H1 (cell line): ENCODE measurements around the gene NFKBIE. TPM values are rescaled to one million over a fixed set of nuclear protein-coding genes. Genes with fewer than 3 reads are reported as not detected.
A peak's percentile ranks its signal among the peaks of the same experiment; 100 is the strongest.

Source experiments
- CTCF ChIA-PET: fragments of 300-600 bp; sonication (Branson Sonifier 250); formaldehyde crosslinking; loops from one replicate; lab custom pipeline; 2021; ENCODE audit not compliant: partially characterized antibody; lab: Charles Lee
- POLR2A ChIA-PET: fragments of 300-600 bp; sonication (Branson Sonifier 250); formaldehyde crosslinking; loops from one replicate; lab custom pipeline; 2021; ENCODE audit warnings: inconsistent platforms; ENCODE audit not compliant: partially characterized antibody; lab: Charles Lee
- DNase-seq, 2 experiments: peaks; one replicate each; pipeline versions ENCODE4 v3.0.0 to v3.0.0-alpha.2; 2010 to 2022; ENCODE audit warnings: low spot score in 2 of 2, low read depth in 1 of 2, mixed read lengths in 1 of 2
- FAIRE-seq: peaks from 2 replicates; lab custom pipeline; 2011; peaks lifted over from hg19 to GRCh38; lab: Jason Lieb, UNC
- H2AFZ ChIP-seq: 2 replicates; pipeline ENCODE4 v1.8.1; 2012; ENCODE audit warnings: low read length, inconsistent platforms
- H2AK5ac ChIP-seq: 2 replicates; pipeline ENCODE4 v1.6.1; 2013; ENCODE audit warnings: low read depth, low read length
- H2BK120ac ChIP-seq: replicated peaks from 2 replicates; pipeline ENCODE3; 2013; ENCODE audit warnings: low read depth, low read length, inconsistent platforms
- H2BK12ac ChIP-seq: 2 replicates; pipeline ENCODE4 v1.6.1; 2013; ENCODE audit warnings: low read depth, low read length
- H2BK15ac ChIP-seq: 2 replicates; pipeline ENCODE4 v1.6.1; 2013; ENCODE audit warnings: low read length
- H2BK20ac ChIP-seq: 2 replicates; pipeline ENCODE4 v1.6.1; 2013; ENCODE audit warnings: low read length
- H2BK5ac ChIP-seq: 2 replicates; pipeline ENCODE4 v1.6.1; 2013; ENCODE audit warnings: low read depth, low read length
- H3K14ac ChIP-seq: 2 replicates; pipeline ENCODE4 v1.6.1; 2013; ENCODE audit warnings: inconsistent platforms; ENCODE audit not compliant: insufficient read length
- H3K18ac ChIP-seq: 2 replicates; pipeline ENCODE4 v1.6.1; 2013; ENCODE audit warnings: low read length; ENCODE audit errors: extremely low read depth
- H3K23ac ChIP-seq: 2 replicates; pipeline ENCODE4 v1.6.1; 2013; ENCODE audit warnings: inconsistent platforms; ENCODE audit not compliant: insufficient read length
- H3K23me2 ChIP-seq: 2 replicates; pipeline ENCODE4 v1.6.1; 2013; ENCODE audit warnings: low read depth, low read length
- H3K27ac ChIP-seq: 2 replicates; pipeline ENCODE4 v1.6.1; 2011; ENCODE audit warnings: low read depth, low read length, inconsistent platforms
- H3K27me3 ChIP-seq, 4 experiments: replicated peaks in 1 of 4; 1 replicate in 1 of 4; 2 replicates in 3 of 4; pipeline versions ENCODE4 v1.6.1 to v1.8.1; 2011 to 2013; ENCODE audit warnings: low read length in 3 of 4, mild to moderate bottlenecking in 3 of 4, inconsistent platforms in 2 of 4, mixed read lengths in 2 of 4, moderate library complexity in 1 of 4; ENCODE audit not compliant: control insufficient read depth in 3 of 4, insufficient read depth in 3 of 4; ENCODE audit errors: extremely low read depth in 1 of 4
- H3K36me3 ChIP-seq, 4 experiments: 2 replicates each; pipeline versions ENCODE4 v1.6.1 to v1.8.1; 2011 to 2013; ENCODE audit warnings: mild to moderate bottlenecking in 4 of 4, low read length in 3 of 4, moderate library complexity in 2 of 4, control low read depth in 1 of 4, inconsistent platforms in 1 of 4; ENCODE audit not compliant: insufficient read depth in 4 of 4, control insufficient read depth in 2 of 4
- H3K4ac ChIP-seq: replicated peaks from 2 replicates; pipeline ENCODE3; 2013; ENCODE audit warnings: low read length, low read depth, mixed read lengths, inconsistent platforms; ENCODE audit not compliant: insufficient read length
- H3K4me1 ChIP-seq, 4 experiments: replicated peaks in 1 of 4; 1 replicate in 1 of 4; 2 replicates in 3 of 4; pipeline versions ENCODE4 v1.6.1 to v1.8.1; 2011 to 2013; ENCODE audit warnings: low read length in 3 of 4, inconsistent platforms in 2 of 4, mixed read lengths in 1 of 4; ENCODE audit not compliant: insufficient read depth in 4 of 4, control insufficient read depth in 3 of 4
- H3K4me2 ChIP-seq, 2 experiments: 2 replicates each; pipeline versions ENCODE4 v1.6.1 to v1.8.1; 2011 to 2013; ENCODE audit warnings: low read depth in 2 of 2, low read length in 2 of 2, control low read depth in 1 of 2, inconsistent platforms in 1 of 2, mild to moderate bottlenecking in 1 of 2; ENCODE audit not compliant: insufficient read depth in 1 of 2
- H3K4me3 ChIP-seq, 4 experiments: fragments of 200-600, 300-600 bp in 1 of 4; sonication (generic), shearing (Covaris generic), sonication (Bioruptor Twin) in 1 of 4; 2 replicates each; pipeline versions ENCODE4 v1.5.1 to v1.8.1; 2011 to 2016; ENCODE audit warnings: low read length in 4 of 4, low read depth in 3 of 4, control low read depth in 2 of 4, inconsistent platforms in 2 of 4, mild to moderate bottlenecking in 2 of 4, mixed read lengths in 1 of 4, moderate library complexity in 1 of 4; ENCODE audit not compliant: insufficient read depth in 2 of 4; ENCODE audit errors: extremely low read depth in 1 of 4
- H3K56ac ChIP-seq: replicated peaks from 2 replicates; pipeline ENCODE3; 2013; ENCODE audit warnings: low read depth, mild to moderate bottlenecking, mixed read lengths, low read length, inconsistent platforms; ENCODE audit not compliant: insufficient read length
- H3K79me1 ChIP-seq: 2 replicates; pipeline ENCODE4 v1.6.1; 2013; ENCODE audit warnings: low read depth, low read length, control low read depth
- H3K79me2 ChIP-seq, 2 experiments: 2 replicates each; pipeline versions ENCODE4 v1.6.1 to v1.8.1; 2012 to 2013; ENCODE audit warnings: low read length in 2 of 2, mild to moderate bottlenecking in 2 of 2, inconsistent platforms in 1 of 2; ENCODE audit not compliant: insufficient read depth in 2 of 2, control insufficient read depth in 1 of 2
- H3K9ac ChIP-seq, 4 experiments: replicated peaks in 1 of 4; 1 replicate in 1 of 4; 2 replicates in 3 of 4; pipeline versions ENCODE4 v1.6.1 to v1.8.1; 2011 to 2013; ENCODE audit warnings: low read depth in 3 of 4, low read length in 3 of 4, control low read depth in 2 of 4, mild to moderate bottlenecking in 2 of 4, moderate library complexity in 2 of 4, inconsistent platforms in 1 of 4; ENCODE audit errors: extremely low read depth in 1 of 4
- H3K9me3 ChIP-seq, 2 experiments: 2 replicates each; pipeline versions ENCODE4 v1.6.1 to v1.8.1; 2012 to 2013; ENCODE audit warnings: mild to moderate bottlenecking in 2 of 2, moderate library complexity in 2 of 2, control low read depth in 1 of 2, inconsistent platforms in 1 of 2, low read depth in 1 of 2, low read length in 1 of 2, mixed read lengths in 1 of 2; ENCODE audit not compliant: insufficient read depth in 2 of 2
- H4K20me1 ChIP-seq, 2 experiments: replicated peaks in 1 of 2; 2 replicates each; pipeline versions ENCODE3 to v1.8.1; 2011 to 2013; ENCODE audit warnings: inconsistent platforms in 2 of 2, low read length in 2 of 2, mild to moderate bottlenecking in 1 of 2; ENCODE audit not compliant: insufficient read depth in 2 of 2, control insufficient read depth in 1 of 2
- H4K5ac ChIP-seq: 2 replicates; pipeline ENCODE4 v1.6.1; 2013; ENCODE audit warnings: low read length, low read depth, mixed read lengths, inconsistent platforms; ENCODE audit not compliant: insufficient read length
- H4K8ac ChIP-seq: 2 replicates; pipeline ENCODE4 v1.8.0; 2013; ENCODE audit warnings: mild to moderate bottlenecking, moderate library complexity, low read length, inconsistent platforms; ENCODE audit not compliant: insufficient read depth; ENCODE audit errors: extremely low read depth
- H4K91ac ChIP-seq: replicated peaks from 2 replicates; pipeline ENCODE3; 2013; ENCODE audit warnings: low read length, mixed read lengths, inconsistent platforms; ENCODE audit not compliant: insufficient read length
- BACH1 ChIP-seq: IDR thresholded peaks from 2 replicates; pipeline ENCODE4 v1.6.1; 2012; ENCODE audit warnings: low read length, improper control_type of control experiment
- BCL11A ChIP-seq, 2 experiments: IDR thresholded peaks; one replicate each; pipeline ENCODE4 v1.6.1; 2011; ENCODE audit warnings: low read depth in 2 of 2, low read length in 2 of 2, mild to moderate bottlenecking in 2 of 2
- CHD1 ChIP-seq: IDR thresholded peaks from 2 replicates; pipeline ENCODE4 v1.6.1; 2012; ENCODE audit warnings: low read depth, low read length, improper control_type of control experiment
- FOSL1 ChIP-seq: IDR thresholded peaks from 2 replicates; pipeline ENCODE4 v1.6.1; 2011; ENCODE audit warnings: mild to moderate bottlenecking, low read depth, low read length, moderate library complexity; ENCODE audit not compliant: insufficient read depth
- GABPA ChIP-seq: IDR thresholded peaks from 2 replicates; pipeline ENCODE4 v1.6.1; 2011; ENCODE audit warnings: mild to moderate bottlenecking, low read length, moderate library complexity, borderline replicate concordance; ENCODE audit not compliant: insufficient read depth
- GTF2F1 ChIP-seq: IDR thresholded peaks from 2 replicates; pipeline ENCODE4 v1.6.1; 2012; ENCODE audit warnings: low read depth, low read length, improper control_type of control experiment, borderline replicate concordance
- JUND ChIP-seq: IDR thresholded peaks from 2 replicates; pipeline ENCODE4 v1.6.1; 2011; ENCODE audit warnings: mild to moderate bottlenecking, improper control_type of control experiment, low read length
- KDM1A ChIP-seq: fragments of 200-600, 300-600 bp; sonication (generic); IDR thresholded peaks from 2 replicates; pipeline ENCODE4 v1.7.1; 2016; ENCODE audit warnings: mild to moderate bottlenecking, low read length, borderline replicate concordance
- POLR2AphosphoS5 ChIP-seq: IDR thresholded peaks from 2 replicates; pipeline ENCODE4 v1.6.1; 2011; ENCODE audit warnings: low read depth, low read length
- SUZ12 ChIP-seq: fragments of 200-600 bp; sonication (generic); IDR thresholded peaks from 2 replicates; pipeline ENCODE4 v1.6.1; 2012; ENCODE audit warnings: mild to moderate bottlenecking, inconsistent platforms, low read length, moderate library complexity, mixed read lengths
- YY1 ChIP-seq: IDR thresholded peaks from 2 replicates; pipeline ENCODE4 v1.6.1; 2011; ENCODE audit warnings: low read depth, mild to moderate bottlenecking, low read length
- WGBS, 2 experiments: shearing (Covaris generic) in 1 of 2; methylation state at CpG; one replicate each; pipeline versions ENCODE4 v1.1.6 to v1.1.7; 2013 to 2015; ENCODE audit warnings: low lambda C conversion rate in 2 of 2, mixed read lengths in 2 of 2, inconsistent platforms in 1 of 2, low coverage in 1 of 2, missing lambda C conversion rate in 1 of 2; ENCODE audit not compliant: insufficient replicate concordance in 2 of 2, insufficient coverage in 1 of 2, insufficient read length in 1 of 2; ENCODE audit errors: extremely low coverage in 1 of 2, missing lambda C conversion rate in 1 of 2; 5-methylcytosine and 5-hydroxymethylcytosine counted together
- polyA plus RNA-seq, 7 experiments: library from polyadenylated mRNA; depleted of rRNA in 3 of 7; stranded (reverse) in 5 of 7; unstranded in 2 of 7; fragments of >200 nt in 5 of 7; fragments of 200-250 nt in 2 of 7; gene quantifications; 1 replicate in 5 of 7; 2 replicates in 1 of 7; 4 replicates in 1 of 7; pipeline versions ENCODE4 v1.2.1 to v1.2.3, GENCODE V29; 2011 to 2013; ENCODE audit warnings: missing spikeins in 2 of 7, mixed read lengths in 2 of 7
- total RNA-seq: library from RNA; stranded (reverse); fragmentation: NEBNext Ultra II Directional; extraction: Animal tissue kit (Norgen Biotek cat#: 25700); gene quantifications from 2 replicates; pipeline ENCODE4 v1.2.1, GENCODE V29; 2021

NFKBIE gene
- total and polyA plus RNA-seq, 2 of the 8 experiments (the other 6 are each of a cell fraction or from before 2014, with no cell fraction given), result 13.5 to 19.2 TPM

DNA sequence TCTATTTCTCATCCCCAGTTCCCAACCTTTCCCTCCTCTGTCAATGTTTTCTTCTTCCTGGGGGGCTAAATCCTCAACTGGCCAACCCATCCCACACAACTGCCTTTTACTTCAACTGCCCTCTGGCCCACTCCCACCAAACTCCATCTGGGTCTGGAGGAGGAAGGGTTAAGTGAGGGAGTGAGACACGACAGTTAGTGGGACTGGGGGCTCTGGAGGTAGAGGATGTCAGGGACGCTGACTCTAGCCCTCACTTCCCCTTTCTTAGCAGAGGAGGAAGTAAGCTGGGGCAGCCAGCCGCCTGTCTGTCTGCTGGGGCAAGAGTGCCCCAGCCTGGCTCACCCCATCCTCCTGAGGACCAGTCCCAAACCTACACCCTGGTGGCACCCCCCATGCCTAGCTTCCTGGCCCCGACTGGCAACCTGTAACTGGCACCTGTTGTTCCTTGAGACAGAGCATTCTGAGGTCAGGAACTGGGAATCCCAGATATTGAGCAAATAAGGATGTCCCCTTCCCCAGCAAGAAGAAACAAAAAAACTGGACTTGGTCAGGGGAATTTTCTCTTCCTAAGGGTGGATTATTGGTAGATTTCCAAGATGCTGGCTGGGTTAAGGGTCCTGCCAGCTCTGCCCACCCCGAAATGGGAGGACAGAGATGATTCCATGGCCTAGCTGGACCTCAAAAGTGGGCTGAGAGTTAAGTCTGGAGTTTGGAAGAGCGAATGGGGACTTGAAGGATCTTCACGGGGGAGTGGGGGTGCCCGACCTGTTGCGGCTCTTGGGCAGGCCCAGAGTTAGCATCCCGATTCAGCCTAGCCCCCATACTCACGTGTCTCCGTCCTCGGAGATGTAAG lies 971 bp downstream of the NFKBIE start:
- H3K9me3 ChIP-seq, result no peaks in the 10 kb centered on the region
- H3K4me2 ChIP-seq, result peak overlapping the region; percentile 50 to 91
- no peak for FAIRE-seq
- H3K79me1 ChIP-seq, result peaks cover 7% of the 10 kb centered on the region; the same call in 1 of the 2 replicates
- peaks cover 12 to 41% (median 20%) of the 10 kb centered on the region in 4 experiments for H3K4me1 ChIP-seq
- H2AFZ ChIP-seq, result no peak overlapping the region
- H3K4ac ChIP-seq, result peak overlapping the region; percentile 12
- peak overlapping the region in 3 of 4 experiments; percentile 44 to 62 (median 51); a peak in 5 of 7 replicates for H3K9ac ChIP-seq
- no peak overlapping the region for H4K5ac ChIP-seq
- H2BK15ac ChIP-seq, result no peak overlapping the region
- WGBS, 2 experiments, result 19% methylated on average over 13 of the region's 13 CpGs; no CpG with 5 or more reads in 1 of the 2 experiments
- no peak overlapping the region for H3K56ac ChIP-seq
- H3K4me3 ChIP-seq, result peak overlapping the region; percentile 57 to 85 (median 76)
- DNase-seq, result no peak
- CTCF ChIA-PET, result interaction anchor here (0.7 to 19.0 kb wide), 6 partner anchors 9 to 176 kb away, joined by 3 to 330 read pairs (median 6); partner anchors contain the start of gene AARS2
- no peak overlapping the region for H3K23ac ChIP-seq
- H3K18ac ChIP-seq, result 0 out of 2 replicates have a peak overlapping the region, but pooled peaks have one; percentile 38
- H2BK20ac ChIP-seq, result no peak overlapping the region
- H3K79me2 ChIP-seq, result peaks cover 0 to 10% of the 10 kb centered on the region in 2 experiments; a peak in 1 of 4 replicates
- no peaks in the 10 kb centered on the region; a peak in 2 of 7 replicates for H3K27me3 ChIP-seq
- no peak overlapping the region for H2BK120ac ChIP-seq
- H2AK5ac ChIP-seq, result no peak overlapping the region
- H3K23me2 ChIP-seq, result peaks cover 10% of the 10 kb centered on the region
- H4K91ac ChIP-seq, result no peak overlapping the region
- no peak overlapping the region for H3K27ac ChIP-seq
- no peak overlapping the region for H4K8ac ChIP-seq
- H2BK12ac ChIP-seq, result 0 out of 2 replicates have a peak overlapping the region, but pooled peaks have one; percentile 23
- no peak overlapping the region for H2BK5ac ChIP-seq
- no peak overlapping the region for H3K14ac ChIP-seq
- POLR2A ChIA-PET, result interaction anchor here (0.8 to 15.1 kb wide), 6 partner anchors 11 to 48 kb away, joined by 3 to 581 read pairs (median 3); partner anchors contain the start of genes HSP90AB1 and SLC35B2
- peaks cover 3 to 10% (median 7%) of the 10 kb centered on the region in 4 experiments; a peak in 4 of 8 replicates for H3K36me3 ChIP-seq
- peaks cover 1 to 5% of the 10 kb centered on the region in 2 experiments for H4K20me1 ChIP-seq
- TF ChIP-seq BACH1 (no peak), GABPA (no peak), POLR2AphosphoS5 (no peak), KDM1A (no peak), CHD1 (no peak), JUND (no peak), GTF2F1 (no peak), YY1 (no peak), SUZ12 (no peak), FOSL1 (no peak), BCL11A (IDR thresholded peaks at IDR 0.05; ENCODE audit: low read depth in 2 of 2, low read length in 2 of 2) (no peak)
